Activated CD4-positive, alpha-beta T cell treated with anti-CD3 and anti-CD28 coated beads for 24 hours (primary cell): ENCODE measurements around the gene DGKI.

Experiments
- DNase-seq, 2 donors: peaks; one replicate each; pipeline ENCODE4 v3.0.0-alpha.2; 2020; ENCODE audit warnings: low read depth in 2 of 2

Gene DGKI

GRCh38 chr7:137787301-137787976 is 59.3 kb downstream of the DGKI start:
- DNase-seq, result no peak

DNA sequence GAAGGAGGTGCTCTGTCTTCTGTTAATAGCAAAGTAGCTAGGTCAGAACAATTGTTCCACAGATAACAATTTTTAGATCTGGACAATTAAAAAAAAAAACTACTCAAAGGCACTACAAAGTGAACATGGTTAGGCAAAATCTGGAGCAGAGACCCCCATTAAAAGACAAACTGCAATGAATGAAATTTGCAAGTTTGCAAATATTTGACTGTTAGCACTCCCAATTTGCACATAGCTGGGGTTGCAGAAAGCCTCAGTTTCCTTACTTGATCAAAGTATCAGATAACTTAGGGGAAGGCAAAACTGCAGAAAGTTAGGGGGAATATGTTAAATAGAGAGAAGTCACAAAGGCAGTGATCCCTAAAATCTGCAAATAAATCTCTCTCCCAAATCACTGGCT is 68.3 kb downstream of the DGKI start:
- DNase-seq, result no peak

DNA sequence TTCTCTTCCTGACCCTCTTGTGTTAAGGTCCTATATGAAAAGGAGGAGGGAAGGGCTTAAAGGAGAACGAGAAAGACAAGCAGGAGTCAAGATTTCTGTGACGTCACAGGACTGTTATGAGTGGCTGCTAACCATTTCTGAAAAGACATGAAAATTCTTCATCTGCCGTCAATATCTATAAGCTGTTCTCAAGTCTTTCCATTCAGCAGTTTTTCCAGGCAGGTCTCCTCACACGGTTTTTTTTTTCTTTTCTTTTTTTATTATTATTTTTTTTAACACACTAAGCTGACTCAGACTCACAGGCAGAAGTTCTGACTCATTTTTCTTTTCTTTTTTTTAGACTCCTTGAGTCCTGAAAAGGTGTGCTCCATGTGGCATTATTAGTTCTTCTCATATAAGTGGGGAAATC is 72.0 kb downstream of the DGKI start:
- DNase-seq, result no peak

DNA sequence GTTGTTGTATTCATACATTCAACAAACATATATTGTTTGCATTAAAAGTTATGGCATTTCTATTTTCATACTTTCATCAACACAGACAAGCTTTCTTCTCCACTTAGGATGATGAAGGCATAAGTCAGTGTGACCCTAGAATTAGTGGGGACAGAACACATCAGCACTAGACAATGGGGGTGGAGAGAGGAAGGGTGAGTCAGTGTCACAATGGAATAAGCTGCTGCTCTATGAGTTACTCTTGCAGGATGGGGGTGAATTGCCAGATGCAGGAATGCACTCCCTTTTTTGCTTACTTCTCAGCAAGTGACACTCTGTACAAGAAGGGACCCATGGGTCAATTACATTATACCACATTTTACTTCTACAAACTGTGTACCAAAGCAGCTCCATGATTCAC is 74.0 kb downstream of the DGKI start:
- DNase-seq, result no peak

GRCh38 chr7:137772316-137772715 is 74.5 kb downstream of the DGKI start:
- no peak for DNase-seq

GRCh38 chr7:137771679-137772078 is 75.1 kb downstream of the DGKI start:
- DNase-seq, result no peak

- no peak for DNase-seq
These were observed 75.5 kb downstream of the DGKI start for GRCh38 chr7:137771273-137771672.

GRCh38 chr7:137768366-137768765 is 78.4 kb downstream of the DGKI start:
- no peak for DNase-seq

DNA sequence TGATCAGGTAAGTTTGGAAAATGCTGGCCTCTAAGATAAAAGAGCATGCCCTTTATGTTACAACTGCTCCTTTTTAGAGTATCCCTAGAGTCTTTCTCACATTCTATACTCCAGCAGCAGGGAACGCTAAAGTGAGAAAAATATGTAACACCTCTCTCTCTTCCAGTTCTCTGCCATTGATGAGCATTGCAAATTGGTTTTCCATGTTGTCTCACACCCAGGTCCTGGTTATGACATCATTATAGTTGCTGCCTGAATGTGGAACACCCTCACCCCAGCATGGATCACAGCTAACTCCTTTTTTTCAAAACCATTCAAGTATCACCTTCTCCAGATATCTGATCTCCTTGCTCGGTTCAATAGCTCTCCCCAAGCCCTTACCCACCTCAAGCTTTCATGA is 84.4 kb downstream of the DGKI start:
- DNase-seq, result no peak

- DNase-seq, result no peak
These were observed 86.7 kb downstream of the DGKI start for GRCh38 chr7:137760111-137760510.

DNA sequence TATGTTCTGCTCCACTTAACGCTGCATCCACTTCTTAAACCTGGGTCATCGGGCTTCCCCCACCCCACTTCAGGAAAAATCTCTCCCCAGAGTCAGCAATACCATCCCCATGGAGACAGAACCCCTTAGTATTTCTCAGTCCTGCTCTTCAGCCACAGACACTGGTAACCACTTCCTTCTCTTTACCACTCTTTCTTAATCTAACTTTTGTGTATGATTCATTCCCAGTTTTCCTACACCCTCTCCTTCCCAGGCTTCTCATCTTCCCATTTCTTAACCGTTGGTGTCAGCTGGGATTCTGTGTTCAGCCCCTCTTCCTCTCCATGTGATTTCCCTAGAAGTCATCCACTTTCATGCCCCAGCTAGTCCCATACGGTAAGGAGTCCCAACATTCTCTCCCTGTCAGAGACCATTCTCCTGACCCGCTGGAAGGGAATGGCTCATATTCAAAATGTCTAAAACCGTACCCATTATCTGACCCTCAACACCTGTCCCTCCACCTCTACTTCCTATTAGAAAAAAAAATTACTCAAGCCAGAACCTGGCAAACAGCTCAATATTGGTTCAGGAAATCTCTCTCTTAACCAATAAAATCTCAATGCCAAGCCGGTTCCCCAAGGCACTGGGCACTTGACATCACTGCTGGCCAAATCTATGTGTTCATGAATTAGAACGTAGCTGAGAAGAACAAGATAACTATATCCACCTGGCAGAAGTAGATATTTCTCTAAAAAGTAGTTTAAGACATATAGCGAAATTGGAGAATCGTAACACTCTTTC is 89.4 kb downstream of the DGKI start:
- DNase-seq, result no peak

- no peak for DNase-seq
These were observed 90.7 kb downstream of the DGKI start for GRCh38 chr7:137755846-137756651.

- no peak for DNase-seq
These were observed 91.3 kb downstream of the DGKI start for GRCh38 chr7:137755427-137755826.

DNA sequence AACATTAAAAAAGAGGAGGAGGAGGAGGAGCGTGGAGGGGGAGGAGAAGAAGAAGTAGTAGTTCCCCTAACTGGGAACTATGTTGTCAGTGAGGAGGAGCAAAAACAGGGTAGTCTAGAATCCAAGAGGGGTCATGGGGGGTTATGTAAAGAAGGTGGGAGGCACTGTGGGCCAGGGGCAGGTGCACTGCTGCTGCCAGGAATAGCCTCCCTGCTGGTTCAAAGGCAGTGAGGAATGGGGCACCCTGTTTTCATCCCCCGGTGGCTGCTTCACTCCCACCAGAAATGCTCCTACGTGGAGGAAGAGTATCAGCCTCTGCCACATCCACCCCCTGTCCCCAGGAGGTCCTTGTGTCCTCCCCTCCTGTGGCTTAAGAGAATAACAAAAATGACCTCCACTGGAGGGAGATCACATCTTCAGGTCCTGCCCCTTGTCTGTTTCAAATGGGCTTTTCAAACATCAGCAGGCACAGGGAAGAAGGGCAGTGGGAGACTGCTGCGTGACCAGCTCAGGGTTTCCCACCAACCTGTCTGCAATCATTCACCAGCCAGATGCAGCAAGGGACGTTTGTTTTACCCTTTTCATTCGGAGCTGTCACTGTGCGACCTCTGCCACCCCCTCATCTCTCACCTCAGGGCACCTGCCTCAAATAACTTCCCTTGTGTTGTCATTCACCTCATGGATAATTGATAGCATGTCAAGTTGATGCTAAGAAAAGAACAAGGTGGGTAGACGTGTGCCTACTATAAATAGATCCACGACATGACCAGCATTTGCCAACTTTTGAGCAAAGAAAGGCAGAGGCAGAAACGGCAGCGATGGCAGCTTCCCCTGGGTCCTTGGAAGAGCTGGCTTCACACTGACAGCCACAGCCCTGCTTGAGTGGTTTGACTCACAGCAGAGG is 92.6 kb downstream of the DGKI start:
- DNase-seq, result no peak

- no peak for DNase-seq
These were observed 93.2 kb downstream of the DGKI start for GRCh38 chr7:137753575-137753947.

GRCh38 chr7:137753067-137753466 is 93.7 kb downstream of the DGKI start:
- no peak for DNase-seq

DNA sequence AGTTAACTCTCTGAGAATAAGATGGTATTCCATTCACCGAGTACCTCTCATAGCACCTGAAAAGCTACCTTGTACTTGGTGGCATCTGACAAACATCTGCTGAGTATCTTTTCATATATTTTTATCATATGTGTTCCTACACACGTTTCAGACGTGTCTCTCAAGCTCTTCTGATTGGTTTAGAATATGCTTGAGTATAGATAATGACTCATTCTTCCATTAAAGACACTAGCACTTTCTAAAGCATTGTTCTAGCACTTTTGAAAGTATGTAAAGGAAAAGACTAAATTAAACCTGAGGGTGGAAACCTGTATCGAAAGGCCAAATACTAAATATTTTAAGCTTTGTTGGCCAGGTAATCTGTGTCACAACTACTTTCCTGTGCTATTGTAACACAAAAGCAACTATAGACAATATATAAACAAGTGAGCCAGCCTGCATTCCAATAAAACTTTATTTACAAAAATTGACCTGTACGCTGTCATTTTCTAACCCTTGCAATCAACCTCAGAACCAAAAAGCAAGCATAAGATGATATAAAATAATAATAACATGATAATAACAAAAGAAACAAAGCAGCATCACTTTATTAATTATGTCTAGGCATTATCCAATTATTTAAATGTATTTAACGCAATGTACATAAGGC is 95.3 kb downstream of the DGKI start:
- DNase-seq, result no peak

GRCh38 chr7:137747359-137748031 is 99.3 kb downstream of the DGKI start:
- no peak for DNase-seq

DNA sequence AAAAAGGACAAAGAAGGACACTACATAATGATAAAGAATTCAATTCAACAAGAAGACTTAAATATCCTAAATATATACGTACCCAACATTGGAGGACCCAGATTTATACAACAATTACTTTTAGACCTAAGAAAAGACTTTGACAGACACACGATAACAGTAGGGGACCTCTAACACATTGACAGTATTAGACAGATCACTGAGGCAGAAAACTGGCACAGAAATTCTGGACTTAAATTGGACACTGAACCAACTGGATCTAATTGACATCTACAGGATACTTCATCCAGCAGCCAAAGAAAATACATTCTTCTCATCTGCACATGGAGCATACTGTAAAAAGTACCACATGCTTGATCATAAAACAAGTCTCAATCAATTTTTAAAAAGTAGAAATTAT is 103.8 kb downstream of the DGKI start:
- no peak for DNase-seq

DNA sequence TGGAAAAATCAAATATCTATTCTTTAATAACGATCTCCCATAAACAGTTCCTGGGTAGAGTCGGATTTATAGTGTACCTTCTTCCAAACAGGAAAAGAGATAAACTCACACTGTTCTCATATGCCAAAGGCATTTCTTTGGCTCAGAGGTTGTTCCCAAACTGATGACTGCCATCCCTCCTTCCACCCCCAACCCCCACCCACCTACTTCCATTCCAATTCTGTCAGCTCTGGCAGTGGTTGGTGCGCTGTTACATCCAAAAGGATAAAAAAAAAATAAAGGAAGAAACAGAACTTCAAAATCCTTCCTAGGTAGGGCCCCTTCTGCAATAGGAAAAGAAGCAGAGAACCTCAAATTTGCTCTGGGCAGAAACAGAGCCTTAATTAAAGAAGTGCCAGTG is 104.7 kb downstream of the DGKI start:
- no peak for DNase-seq

DNA sequence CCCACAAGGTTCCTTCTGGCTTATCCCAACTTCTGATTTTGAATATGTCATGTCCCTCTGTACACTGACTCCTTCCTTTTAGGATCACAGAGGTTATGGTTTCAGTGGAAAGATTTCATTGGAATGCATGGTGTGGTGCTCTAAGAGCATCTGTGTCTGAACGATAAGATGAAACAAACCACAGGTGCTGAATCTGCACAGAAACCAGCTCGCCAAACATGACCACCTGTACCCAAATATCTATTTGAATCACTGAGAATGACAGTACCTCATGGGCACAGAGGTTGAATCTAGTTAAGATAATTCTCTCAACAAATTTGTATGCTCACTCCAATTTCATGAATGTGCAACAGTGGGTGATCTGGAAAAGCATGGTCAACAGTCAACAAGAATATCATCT is 105.3 kb downstream of the DGKI start:
- no peak for DNase-seq
